Suprapubic skin (tissue), 4 donors: Measurements from ENCODE around the gene TBX6. TPM values are rescaled to one million over a fixed set of nuclear protein-coding genes. Genes with fewer than 3 reads are reported as not detected.
"Not testable (repeated sequence)": the region's sequence is repeated elsewhere in the genome, so short reads cannot be mapped to it uniquely, and the experiment has no call there.

ENCODE experiments used
- DNase-seq, 2 donors: peaks; one replicate each; pipeline ENCODE4 v3.0.0-alpha.2; 2019; ENCODE audit warnings: low spot score in 2 of 2
- H3K27ac ChIP-seq: fragments of 200-600 bp; sonication (generic); one replicate; pipeline ENCODE4 v1.5.1; 2019
- H3K27me3 ChIP-seq: fragments of 200-600 bp; sonication (generic); one replicate; pipeline ENCODE4 v1.5.1; 2019
- H3K36me3 ChIP-seq: fragments of 200-600 bp; sonication (generic); one replicate; pipeline ENCODE4 v1.5.1; 2019
- H3K4me1 ChIP-seq: fragments of 200-600 bp; sonication (generic); one replicate; pipeline ENCODE4 v1.5.1; 2019
- H3K4me3 ChIP-seq: fragments of 200-600 bp; sonication (generic); one replicate; pipeline ENCODE4 v1.5.1; 2019; ENCODE audit warnings: mild to moderate bottlenecking
- H3K9me3 ChIP-seq: fragments of 200-600 bp; sonication (generic); one replicate; pipeline ENCODE4 v1.5.1; 2019
- EP300 ChIP-seq: sonication (generic); formaldehyde crosslinking; IDR thresholded peaks from one replicate; pipeline ENCODE4 v1.6.1; 2017; ENCODE audit warnings: antibody characterized with exemption
- POLR2A ChIP-seq, 2 donors: fragments of 450-650 bp; IDR thresholded peaks; one replicate each; pipeline ENCODE4 v1.6.1; 2017; ENCODE audit warnings: antibody characterized with exemption in 2 of 2, mild to moderate bottlenecking in 2 of 2, moderate library complexity in 2 of 2
- POLR2AphosphoS5 ChIP-seq, 3 donors: sonication (generic); formaldehyde crosslinking; IDR thresholded peaks; one replicate each; pipeline ENCODE4 v1.6.1; 2017; ENCODE audit warnings: antibody characterized with exemption in 3 of 3
- WGBS: methylation state at CpG from one replicate; pipeline ENCODE4 v1.1.5; 2018; 5-methylcytosine and 5-hydroxymethylcytosine counted together
- total RNA-seq, 4 donors: library from RNA; depleted of rRNA; stranded (reverse); fragments of >200 nt; gene quantifications; one replicate each; pipeline ENCODE4 v1.1.0, GENCODE V29; 2016
- TF ChIP-seq, protein P1 (sequence below), 2 donors: fragments of 200-600 bp in 1 of 2; fragments of 450-650 bp in 1 of 2; sonication (generic) in 1 of 2; IDR thresholded peaks; one replicate each; pipeline ENCODE4 v1.5.1; 2016 to 2019; ENCODE audit warnings: antibody characterized with exemption in 2 of 2, mild to moderate bottlenecking in 1 of 2, moderate library complexity in 1 of 2

TBX6 gene
- total RNA-seq, 4 donors from 2014 or later: 2.7 to 7.6 (median 4.7) TPM

DNA sequence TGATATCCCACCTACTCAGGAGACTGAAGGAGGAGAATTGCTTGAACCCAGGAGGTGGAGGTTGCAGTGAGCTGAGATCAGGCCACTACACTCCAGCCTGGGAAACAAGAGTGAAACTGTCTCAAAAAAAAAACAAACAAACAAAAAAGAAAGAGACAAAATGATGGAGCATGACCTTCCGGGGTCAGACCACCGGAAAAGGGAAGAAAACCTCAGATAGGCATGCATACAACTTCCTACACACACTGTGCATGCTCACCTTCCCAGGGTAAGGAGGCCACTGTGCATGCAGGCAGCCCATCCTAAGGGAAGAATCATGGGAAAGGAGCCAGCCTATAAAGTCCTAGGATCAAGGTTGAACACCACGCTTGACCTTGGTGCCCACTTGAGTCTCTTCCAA is 40.9 kb upstream of the TBX6 start:
- WGBS: 73% methylated on average over 3 of the region's 3 CpGs
- H3K27me3 ChIP-seq: no peaks in the 10 kb centered on the region
- H3K27ac ChIP-seq: no peak overlapping the region

DNA sequence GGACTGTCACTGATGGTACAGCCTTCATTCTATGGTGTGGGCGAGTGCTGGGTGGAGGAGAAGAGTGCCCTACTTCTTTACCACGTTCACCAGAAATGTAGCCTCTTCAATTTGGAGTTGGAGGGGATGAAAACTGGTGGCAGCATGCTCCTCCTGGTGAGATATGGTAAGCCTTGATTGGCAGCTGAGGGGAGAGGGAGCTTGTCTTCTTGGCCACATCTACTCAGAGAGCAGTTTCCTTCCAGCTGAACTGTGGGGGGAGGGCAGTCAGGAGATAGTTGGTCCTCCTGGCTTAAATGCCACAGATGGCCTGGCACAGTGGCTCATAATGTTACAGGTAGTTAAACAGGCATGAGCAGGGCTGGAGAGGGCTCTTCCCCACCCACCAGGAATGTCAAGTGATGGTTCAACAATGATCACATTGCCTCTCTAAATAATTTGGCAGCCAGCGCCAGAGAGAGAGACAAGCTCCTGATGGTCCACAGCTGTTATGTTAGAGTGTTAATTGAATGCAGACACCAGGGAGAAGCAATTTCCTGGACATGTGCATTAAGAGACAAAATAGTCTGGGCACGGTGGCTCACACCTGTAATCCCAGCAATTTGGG is 40.2 kb upstream of the TBX6 start:
- WGBS: 59% methylated on average over 4 of the region's 4 CpGs
- Histone ChIP-seq H3K27me3 (no peaks in the 10 kb centered on the region), H3K4me3 (no peak overlapping the region), H3K4me1 (no peaks in the 10 kb centered on the region), H3K9me3 (no peaks in the 10 kb centered on the region), H3K36me3 (no peaks in the 10 kb centered on the region), H3K27ac (no peak overlapping the region)
- no peak for DNase-seq
- TF ChIP-seq, protein P1, sequence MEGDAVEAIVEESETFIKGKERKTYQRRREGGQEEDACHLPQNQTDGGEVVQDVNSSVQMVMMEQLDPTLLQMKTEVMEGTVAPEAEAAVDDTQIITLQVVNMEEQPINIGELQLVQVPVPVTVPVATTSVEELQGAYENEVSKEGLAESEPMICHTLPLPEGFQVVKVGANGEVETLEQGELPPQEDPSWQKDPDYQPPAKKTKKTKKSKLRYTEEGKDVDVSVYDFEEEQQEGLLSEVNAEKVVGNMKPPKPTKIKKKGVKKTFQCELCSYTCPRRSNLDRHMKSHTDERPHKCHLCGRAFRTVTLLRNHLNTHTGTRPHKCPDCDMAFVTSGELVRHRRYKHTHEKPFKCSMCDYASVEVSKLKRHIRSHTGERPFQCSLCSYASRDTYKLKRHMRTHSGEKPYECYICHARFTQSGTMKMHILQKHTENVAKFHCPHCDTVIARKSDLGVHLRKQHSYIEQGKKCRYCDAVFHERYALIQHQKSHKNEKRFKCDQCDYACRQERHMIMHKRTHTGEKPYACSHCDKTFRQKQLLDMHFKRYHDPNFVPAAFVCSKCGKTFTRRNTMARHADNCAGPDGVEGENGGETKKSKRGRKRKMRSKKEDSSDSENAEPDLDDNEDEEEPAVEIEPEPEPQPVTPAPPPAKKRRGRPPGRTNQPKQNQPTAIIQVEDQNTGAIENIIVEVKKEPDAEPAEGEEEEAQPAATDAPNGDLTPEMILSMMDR (IDR thresholded peaks at IDR 0.05): no peak
- TF ChIP-seq EP300 (no peak), POLR2AphosphoS5 (IDR thresholded peaks at IDR 0.05) (no peak), POLR2A (IDR thresholded peaks at IDR 0.05) (no peak)

More for the DNA sequence above, 40.9 kb upstream of the TBX6 start:
- H3K9me3 ChIP-seq: no peaks in the 10 kb centered on the region
- no peaks in the 10 kb centered on the region for H3K36me3 ChIP-seq
- no peaks in the 10 kb centered on the region for H3K4me1 ChIP-seq
- TF ChIP-seq EP300 (no peak), POLR2A (IDR thresholded peaks at IDR 0.05) (no peak), POLR2AphosphoS5 (IDR thresholded peaks at IDR 0.05) (no peak)
- TF ChIP-seq, protein P1 (IDR thresholded peaks at IDR 0.05): no peak
- H3K4me3 ChIP-seq: no peak overlapping the region
- DNase-seq: no peak

DNA sequence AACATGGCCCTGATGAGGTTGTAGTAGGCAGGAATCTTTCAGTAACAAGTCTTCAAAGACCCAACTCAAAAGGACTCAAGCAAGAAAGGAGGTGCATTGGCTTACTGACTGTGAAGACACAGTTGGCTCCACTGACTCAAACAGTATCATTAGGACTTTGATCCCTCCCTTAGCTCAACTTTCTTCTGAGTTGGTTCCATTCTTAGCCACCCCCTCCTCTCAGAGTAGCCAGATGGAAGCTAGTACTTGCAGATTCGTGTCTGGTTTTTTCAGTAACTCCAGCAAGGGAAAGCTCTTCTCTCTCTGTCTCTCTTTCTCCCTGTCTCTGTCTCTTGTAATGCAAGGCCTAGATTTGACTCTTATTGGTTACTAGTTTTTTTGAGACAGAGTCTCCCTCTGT is 36.3 kb upstream of the TBX6 start:
- no peak for DNase-seq
- H3K27ac ChIP-seq: no peak overlapping the region
- peaks cover 18% of the 10 kb centered on the region for H3K4me1 ChIP-seq
- no peaks in the 10 kb centered on the region for H3K36me3 ChIP-seq
- 90% methylated on average over 1 of the region's 1 CpG for WGBS
- H3K9me3 ChIP-seq: no peaks in the 10 kb centered on the region
- no peak for TF ChIP-seq POLR2AphosphoS5 (IDR thresholded peaks at IDR 0.05)
- TF ChIP-seq POLR2A (IDR thresholded peaks at IDR 0.05): no peak
- no peak for TF ChIP-seq EP300
- TF ChIP-seq, protein P1 (IDR thresholded peaks at IDR 0.05): no peak
- H3K27me3 ChIP-seq: no peaks in the 10 kb centered on the region
- H3K4me3 ChIP-seq: no peak overlapping the region

DNA sequence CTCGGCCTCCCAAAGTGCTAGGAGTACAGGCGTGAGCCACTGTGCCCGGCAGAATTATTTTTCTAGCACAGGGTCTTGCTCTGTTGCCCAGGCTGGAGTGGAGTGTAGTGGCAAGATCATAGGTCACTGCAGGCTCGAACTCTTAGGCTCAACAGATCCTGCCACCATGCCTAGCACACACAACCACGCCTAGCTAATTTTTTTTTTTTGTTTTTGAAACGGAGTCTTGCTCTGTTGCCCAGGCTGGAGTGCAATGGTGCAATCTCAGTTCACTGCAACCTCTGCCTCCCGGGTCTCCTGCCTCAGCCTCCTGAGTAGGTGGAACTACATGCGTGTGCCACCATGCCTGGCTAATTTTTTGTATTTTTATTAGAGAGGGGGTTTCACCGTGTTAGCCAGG is 34.0 kb upstream of the TBX6 start:
- H3K36me3 ChIP-seq, H3K27me3 ChIP-seq, DNase-seq, H3K27ac ChIP-seq, H3K9me3 ChIP-seq, H3K4me3 ChIP-seq: not testable (repeated sequence)
- H3K4me1 ChIP-seq: peaks cover 30% of the 10 kb centered on the region
- WGBS: 93% methylated on average over 9 of the region's 9 CpGs

DNA sequence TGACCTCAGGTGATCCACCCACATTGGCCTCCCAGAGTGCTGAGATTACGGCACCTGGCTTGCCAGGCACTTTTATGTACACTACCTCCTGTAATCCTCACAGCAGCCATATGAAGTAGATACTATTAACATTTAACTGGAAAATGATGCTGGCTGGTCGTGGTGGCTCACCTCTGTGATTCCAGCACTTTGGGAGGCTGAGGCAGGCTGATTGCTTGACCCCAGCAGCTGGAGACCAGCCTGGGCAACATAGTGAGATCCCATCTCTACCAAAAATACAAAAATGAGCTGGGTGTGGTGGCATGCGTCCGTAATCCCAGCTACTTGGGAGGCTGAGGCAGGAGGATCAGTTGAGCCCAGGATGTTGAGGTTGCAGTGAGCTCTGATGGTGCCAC is 33.3 kb upstream of the TBX6 start:
- Histone ChIP-seq H3K4me1 (peaks cover 30% of the 10 kb centered on the region), H3K36me3 (no peaks in the 10 kb centered on the region), H3K4me3 (no peak overlapping the region), H3K27ac (peak overlapping the region; percentile 90), H3K27me3 (no peaks in the 10 kb centered on the region), H3K9me3 (no peaks in the 10 kb centered on the region)
- TF ChIP-seq POLR2AphosphoS5 (IDR thresholded peaks at IDR 0.05): no peak
- TF ChIP-seq POLR2A (IDR thresholded peaks at IDR 0.05): no peak
- TF ChIP-seq, protein P1 (IDR thresholded peaks at IDR 0.05): no peak
- no peak for TF ChIP-seq EP300
- DNase-seq: no peak
- 85% methylated on average over 4 of the region's 4 CpGs for WGBS
